ENCODE data around the gene RPL7A.
"Not testable (repeated sequence)": the region's sequence is repeated elsewhere in the genome, so short reads cannot be mapped to it uniquely, and the experiment has no call there.

The RPL7A gene

GRCh38 chr9:133327834-133328484 is 20.1 kb upstream of the RPL7A start:
- no peak for DNase-seq (ENCODE audit: low read depth)

- DNase-seq (ENCODE audit: low read depth): not testable (repeated sequence)
Observed at GRCh38 chr9:133329306-133330156, 18.5 kb upstream of the RPL7A start.

- DNase-seq (ENCODE audit: low read depth): no peak
Observed at GRCh38 chr9:133331221-133331620, 16.8 kb upstream of the RPL7A start.

- DNase-seq (ENCODE audit: low read depth): no peak
Observed at GRCh38 chr9:133331641-133332380, 16.2 kb upstream of the RPL7A start.

- no peak for DNase-seq (ENCODE audit: low read depth)
Observed at GRCh38 chr9:133332381-133332730, 15.7 kb upstream of the RPL7A start.

GRCh38 chr9:133333011-133333410 is 15.0 kb upstream of the RPL7A start:
- DNase-seq (ENCODE audit: low read depth): no peak

GRCh38 chr9:133333566-133333965 is 14.5 kb upstream of the RPL7A start:
- DNase-seq (ENCODE audit: low read depth): no peak

GRCh38 chr9:133334161-133334560 is 13.9 kb upstream of the RPL7A start:
- no peak for DNase-seq (ENCODE audit: low read depth)

- DNase-seq (ENCODE audit: low read depth): not testable (repeated sequence)
Observed at GRCh38 chr9:133334888-133335287, 13.1 kb upstream of the RPL7A start.

- DNase-seq (ENCODE audit: low read depth): peak; percentile 97
Observed at GRCh38 chr9:133335924-133336811, 11.8 kb upstream of the RPL7A start, which contains the start of gene SURF6. Gene SURF6, minus strand, starts transcription at chr9:133336188. Its CDS starts 56 bp downstream, at chr9:133336132.

- no peak for DNase-seq (ENCODE audit: low read depth)
Observed at GRCh38 chr9:133339641-133340040, 8.4 kb upstream of the RPL7A start.

GRCh38 chr9:133340256-133340655 is 7.8 kb upstream of the RPL7A start:
- DNase-seq (ENCODE audit: low read depth): no peak

- no peak for DNase-seq (ENCODE audit: low read depth)
Observed at GRCh38 chr9:133340916-133341315, 7.1 kb upstream of the RPL7A start.

GRCh38 chr9:133341369-133342068 is 6.5 kb upstream of the RPL7A start:
- DNase-seq (ENCODE audit: low read depth): no peak

GRCh38 chr9:133342069-133342406 is 6.0 kb upstream of the RPL7A start:
- DNase-seq (ENCODE audit: low read depth): no peak

- DNase-seq (ENCODE audit: low read depth): no peak
Observed at GRCh38 chr9:133342570-133342969, 5.4 kb upstream of the RPL7A start.

GRCh38 chr9:133344071-133344470 is 3.9 kb upstream of the RPL7A start:
- DNase-seq (ENCODE audit: low read depth): no peak

GRCh38 chr9:133344979-133345378 is 3.0 kb upstream of the RPL7A start:
- DNase-seq (ENCODE audit: low read depth): no peak

GRCh38 chr9:133345596-133345995 is 2.4 kb upstream of the RPL7A start:
- no peak for DNase-seq (ENCODE audit: low read depth)

- no peak for DNase-seq (ENCODE audit: low read depth)
Observed at GRCh38 chr9:133346021-133346785, 1.8 kb upstream of the RPL7A start.
